GM18498 (cell line): ENCODE data around the gene FJX1.
A peak's percentile ranks its signal among the peaks of the same experiment; 100 is the strongest.
"Not testable (repeated sequence)": the region's sequence is repeated elsewhere in the genome, so short reads cannot be mapped to it uniquely, and the experiment has no call there.

ENCODE experiments used
- ATAC-seq: cut with Tn5 transposase; IDR thresholded peaks from one replicate; pipeline ENCODE4 v1.9.1; 2021; ENCODE audit warnings: mild to moderate bottlenecking, moderate library complexity; ENCODE audit not compliant: unreplicated experiment

FJX1 gene

GRCh38 chr11:35629914-35630313 is 11.7 kb downstream of the FJX1 start:
- no peak for ATAC-seq

- no peak for ATAC-seq
Observed at GRCh38 chr11:35631891-35632290, 13.6 kb downstream of the FJX1 start.

- ATAC-seq, result no peak
Observed at GRCh38 chr11:35632301-35632700, 14.0 kb downstream of the FJX1 start.

GRCh38 chr11:35633827-35634423 is 15.7 kb downstream of the FJX1 start:
- no peak for ATAC-seq

GRCh38 chr11:35635933-35636332 is 17.7 kb downstream of the FJX1 start:
- no peak for ATAC-seq

DNA sequence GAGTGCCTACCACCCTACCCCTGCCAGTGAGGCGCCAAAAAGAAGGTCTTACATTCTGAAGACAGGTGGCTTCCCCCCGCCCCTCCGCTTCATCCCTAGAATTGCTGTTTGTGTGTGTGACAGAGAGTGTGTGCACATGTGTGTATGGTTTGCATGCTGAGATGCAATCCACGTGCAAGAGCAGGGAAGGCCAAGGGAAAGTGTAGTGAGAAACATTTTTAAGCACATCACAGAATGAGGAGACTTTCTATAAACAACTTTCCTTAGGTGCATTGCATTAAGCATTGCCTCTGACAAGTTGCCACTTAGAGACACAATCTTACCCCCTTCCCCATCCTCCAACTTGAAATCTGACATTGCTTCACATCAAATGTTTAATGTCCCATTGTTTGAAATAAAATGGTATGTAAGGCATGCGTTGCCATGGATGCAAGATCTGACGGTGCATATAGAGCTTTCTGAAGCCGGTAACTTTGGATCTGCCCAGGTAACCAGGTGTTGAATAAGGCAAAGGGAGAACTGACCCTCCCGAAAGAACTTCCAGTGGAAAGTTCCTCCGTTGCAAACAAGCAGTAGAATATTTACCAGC is 21.4 kb downstream of the FJX1 start:
- ATAC-seq, result no peak

DNA sequence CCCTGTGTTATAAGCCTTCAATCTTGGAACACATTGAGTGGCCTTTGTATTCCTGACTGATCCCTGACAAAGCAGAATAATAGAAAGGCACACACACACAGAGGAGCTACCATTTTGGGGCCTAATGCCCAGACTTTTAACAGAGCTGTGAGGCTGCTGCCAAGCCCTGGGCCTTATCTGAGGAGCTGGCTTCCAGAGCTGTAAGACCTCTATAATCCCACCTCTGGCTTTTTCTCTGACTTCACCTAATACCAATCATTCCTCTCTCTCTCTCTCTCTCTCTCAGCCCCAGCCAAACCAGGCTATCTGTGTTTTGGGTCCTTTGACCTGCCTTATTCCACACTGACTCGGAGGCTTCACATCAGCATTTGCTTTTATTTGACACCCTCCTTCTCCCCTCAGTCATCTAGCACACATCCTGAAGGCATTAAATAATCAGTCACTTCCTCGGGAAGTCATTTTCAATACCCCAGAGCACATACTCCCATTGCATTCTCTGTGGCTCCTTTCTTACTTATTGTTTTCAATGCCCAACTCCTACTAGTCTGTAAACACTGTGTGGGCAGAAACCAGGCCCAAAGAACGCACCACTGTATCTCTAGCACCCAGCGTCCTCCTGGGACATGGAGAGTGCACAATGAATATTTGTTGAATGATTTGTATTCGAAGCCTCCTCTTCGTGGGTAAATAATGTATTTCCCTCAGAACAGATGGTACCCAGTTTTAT is 23.1 kb downstream of the FJX1 start:
- ATAC-seq, result no peak

- no peak for ATAC-seq
Observed at GRCh38 chr11:35641964-35642363, 23.7 kb downstream of the FJX1 start.

DNA sequence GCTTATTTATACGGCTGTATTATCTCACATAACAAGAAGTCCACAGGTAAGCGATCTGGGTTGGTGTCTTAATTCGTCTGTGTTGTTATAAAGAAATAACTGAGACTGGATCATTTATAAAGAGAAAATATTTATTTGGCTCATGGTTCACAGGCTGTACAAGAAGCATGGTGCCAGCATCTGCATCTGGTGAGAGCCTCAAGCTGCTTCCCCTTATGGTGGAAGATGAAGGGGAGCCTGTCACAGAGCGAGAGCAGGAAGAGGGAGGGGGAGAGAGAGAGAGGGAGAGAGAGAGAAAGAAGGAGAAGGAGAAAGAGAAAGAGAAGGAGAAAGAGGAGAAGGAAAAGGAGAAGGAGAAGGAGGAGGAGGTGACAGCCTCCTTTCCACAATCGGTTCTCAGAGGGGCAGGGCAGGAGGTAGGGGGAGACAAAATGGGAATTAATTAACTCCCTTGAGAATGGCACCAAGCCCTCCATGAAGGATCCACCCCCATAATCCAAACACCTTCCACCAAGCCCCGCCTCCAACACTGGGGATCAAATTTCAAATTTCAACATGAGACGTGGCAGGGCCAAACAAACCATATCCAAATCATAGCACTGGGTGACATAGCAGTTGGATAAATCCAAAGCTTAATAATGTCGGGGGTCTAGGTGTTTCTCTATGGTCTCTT is 29.3 kb downstream of the FJX1 start:
- ATAC-seq, result no peak

DNA sequence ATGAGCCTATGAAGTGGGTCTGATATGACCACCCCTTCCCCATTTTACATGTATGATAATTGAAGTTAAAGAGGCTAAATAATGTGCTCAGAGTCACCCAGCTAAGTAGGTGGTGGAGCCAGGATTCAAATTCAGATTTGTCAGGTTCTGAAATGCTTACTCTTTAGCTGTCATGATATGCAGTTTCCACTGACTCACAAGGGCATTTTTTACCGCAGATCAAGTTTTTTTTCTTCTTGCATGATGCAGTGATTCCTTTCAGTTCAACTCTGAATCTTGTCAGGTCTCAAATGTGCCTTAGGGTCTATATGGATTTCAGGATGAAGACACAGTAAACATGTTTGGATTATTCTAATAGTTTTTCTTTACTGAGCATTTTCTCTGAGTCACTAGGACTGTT is 31.7 kb downstream of the FJX1 start:
- no peak for ATAC-seq

GRCh38 chr11:35650467-35650866 is 32.2 kb downstream of the FJX1 start:
- ATAC-seq, result no peak

DNA sequence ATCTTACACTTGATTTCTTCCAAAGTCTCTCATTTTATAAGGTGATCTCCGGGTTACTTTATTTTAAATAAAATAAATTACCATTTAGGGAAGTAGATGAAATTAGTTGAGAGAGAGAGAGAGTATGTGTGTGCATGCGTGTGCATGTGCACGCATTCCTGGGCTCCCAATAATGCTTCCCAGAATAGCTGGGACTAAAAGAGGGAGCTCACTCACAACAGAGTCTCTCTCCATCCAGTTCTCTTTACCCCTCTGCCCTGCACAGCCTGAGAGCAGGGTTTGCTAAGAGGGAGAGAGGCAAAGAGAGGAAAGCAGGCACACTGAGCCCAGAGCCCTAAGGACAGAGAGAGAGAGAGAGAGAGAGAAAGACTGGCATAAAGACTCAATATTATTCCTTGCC is 33.0 kb downstream of the FJX1 start:
- no peak for ATAC-seq

DNA sequence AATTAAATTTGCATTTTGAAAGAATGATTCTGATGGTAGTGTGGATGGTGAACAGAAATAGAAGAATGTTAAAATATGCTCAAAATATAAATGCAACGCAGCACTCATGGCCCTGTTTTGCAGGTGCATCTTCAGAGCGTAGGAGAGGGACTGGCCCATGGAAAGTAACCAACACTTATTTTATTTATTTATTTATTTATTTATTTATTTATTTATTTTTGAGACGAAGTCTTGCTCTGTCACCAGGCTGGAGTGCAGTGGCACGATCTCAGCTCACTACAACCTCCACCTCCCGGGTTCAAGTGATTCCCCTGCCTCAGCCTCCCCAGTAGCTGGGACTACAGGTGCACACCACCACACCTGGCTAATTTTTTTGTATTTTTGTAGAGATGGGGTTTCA is 34.5 kb downstream of the FJX1 start:
- not testable (repeated sequence) for ATAC-seq

DNA sequence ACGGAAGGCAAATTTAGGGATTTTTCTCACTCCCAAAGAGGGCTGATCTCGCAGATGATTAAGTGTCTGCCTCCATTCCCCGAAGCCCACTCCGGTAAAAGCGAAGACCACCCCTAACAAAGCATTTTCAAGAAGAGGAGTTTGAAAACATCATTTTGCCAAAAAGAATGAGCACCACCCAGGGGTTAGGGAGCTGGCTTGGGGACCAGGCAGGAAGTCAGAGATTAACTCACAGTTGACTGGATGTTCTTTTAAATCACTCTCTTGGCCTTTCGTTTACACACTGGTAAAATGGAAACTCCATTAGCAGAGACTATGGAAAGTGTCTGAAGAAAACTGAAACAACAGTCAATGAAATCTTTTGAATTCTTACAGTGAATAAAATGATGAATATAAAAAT is 36.5 kb downstream of the FJX1 start:
- ATAC-seq, result no peak

- ATAC-seq, result no peak
Observed at GRCh38 chr11:35655254-35655653, 37.0 kb downstream of the FJX1 start.

- ATAC-seq, result no peak
Observed at GRCh38 chr11:35655856-35656255, 37.6 kb downstream of the FJX1 start.

- ATAC-seq, result no peak
Observed at GRCh38 chr11:35658020-35658948, 40.0 kb downstream of the FJX1 start.

DNA sequence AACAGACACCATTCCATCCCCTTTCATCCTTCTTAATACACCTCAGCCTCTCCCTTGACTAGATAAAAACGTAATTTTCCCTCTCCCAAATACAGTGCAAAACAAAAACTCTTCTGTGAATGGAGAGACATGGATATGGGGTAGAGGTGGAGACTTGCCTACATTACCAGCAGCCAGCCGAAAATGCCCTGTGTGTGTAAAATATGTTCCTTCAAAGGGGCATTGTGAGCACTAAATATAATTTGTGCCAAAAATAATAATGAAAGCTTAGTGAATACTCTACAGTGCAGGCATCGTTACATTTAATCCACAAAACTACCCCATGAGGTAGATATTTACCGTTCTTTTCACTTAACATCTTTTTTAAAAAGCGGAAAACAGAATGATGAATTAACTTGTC is 43.3 kb downstream of the FJX1 start:
- no peak for ATAC-seq

DNA sequence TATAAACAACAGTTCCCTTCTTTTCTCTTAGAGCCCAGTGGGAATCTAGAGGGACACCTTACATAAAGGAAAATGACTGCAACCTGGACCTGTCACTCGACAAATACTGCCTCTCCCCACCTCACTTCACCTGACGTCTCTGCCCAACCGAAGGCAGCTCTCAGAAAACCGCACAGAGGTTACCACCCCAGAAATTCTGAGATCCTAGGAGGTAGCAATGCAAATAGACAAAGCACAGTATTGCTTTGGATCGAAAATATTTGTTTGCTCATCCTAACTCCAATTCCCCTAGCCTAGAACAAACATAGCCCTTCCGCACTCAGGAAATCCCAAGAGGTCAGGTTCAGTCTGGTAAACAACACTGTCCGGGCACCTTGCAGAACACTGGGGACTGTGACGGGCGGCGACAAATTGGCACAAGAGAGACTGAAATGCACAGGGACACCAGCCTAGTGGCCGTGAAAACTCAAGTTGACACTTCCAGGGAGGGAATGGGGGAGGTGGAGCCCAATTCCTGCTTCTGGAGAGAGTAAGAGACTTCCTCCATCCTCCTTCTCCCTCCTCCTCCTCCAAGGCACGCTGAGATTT is 43.9 kb downstream of the FJX1 start:
- ATAC-seq, result peak; percentile 34

DNA sequence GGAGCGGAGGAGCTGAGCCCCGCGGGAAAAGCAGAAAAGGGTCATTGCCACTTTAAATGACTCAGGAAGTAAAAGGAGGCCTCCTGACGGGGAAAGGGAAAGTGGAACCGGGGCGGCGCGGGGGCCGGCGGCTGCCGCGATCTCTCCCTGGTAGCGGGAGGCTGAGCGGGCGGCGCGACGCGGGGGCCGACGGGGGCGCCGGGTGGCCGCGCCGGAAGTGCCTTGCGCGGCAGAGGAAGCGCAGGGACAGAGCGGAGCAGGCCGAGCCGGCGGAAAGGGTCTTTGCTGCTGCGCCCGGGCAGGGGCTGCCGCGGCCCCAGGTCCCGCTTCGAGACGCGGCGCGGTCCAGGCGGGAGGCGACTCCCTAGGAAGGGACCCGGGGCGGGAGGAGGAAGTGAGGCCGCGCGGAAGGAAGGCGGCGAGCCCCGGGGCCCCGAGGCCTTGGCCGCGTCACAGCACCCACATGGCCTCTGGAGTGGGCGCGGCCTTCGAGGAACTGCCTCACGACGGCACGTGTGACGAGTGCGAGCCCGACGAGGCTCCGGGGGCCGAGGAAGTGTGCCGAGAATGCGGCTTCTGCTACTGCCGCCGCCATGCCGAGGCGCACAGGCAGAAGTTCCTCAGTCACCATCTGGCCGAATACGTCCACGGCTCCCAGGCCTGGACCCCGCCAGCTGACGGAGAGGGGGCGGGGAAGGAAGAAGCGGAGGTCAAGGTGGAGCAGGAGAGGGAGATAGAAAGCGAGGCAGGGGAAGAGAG is 44.6 kb downstream of the FJX1 start, which contains the start of gene TRIM44:
TRIM44 (plus strand) TSS at position 127 of the 759 bp plus-strand sequence; CDS start at position 464, 337 bp downstream.
- peak; percentile 90 for ATAC-seq
